ENCODE measurements around the gene FRRS1.

The FRRS1 gene

GRCh38 chr1:99662539-99663080 lies 103.8 kb downstream of the FRRS1 start:
- intact Hi-C loops (cut with DNase I), result no loop called here

GRCh38 chr1:99661780-99662179 lies 104.7 kb downstream of the FRRS1 start:
- no peak for DNase-seq
- intact Hi-C loops (cut with DNase I), result no loop called here

More at GRCh38 chr1:99662539-99663080, 103.8 kb downstream of the FRRS1 start:
- peak in 6 of 42 donors; percentile 7 to 63 (median 16) for DNase-seq

GRCh38 chr1:99660496-99660895 lies 105.9 kb downstream of the FRRS1 start:
- intact Hi-C loops (cut with DNase I), result no loop called here

GRCh38 chr1:99659755-99660210 lies 106.7 kb downstream of the FRRS1 start:
- intact Hi-C loops (cut with DNase I), result no loop called here
- DNase-seq, result no peak

More at GRCh38 chr1:99660496-99660895, 105.9 kb downstream of the FRRS1 start:
- DNase-seq, result no peak

Measured in head of caudate nucleus (tissue), 42 donors.